GM12878 (cell line): ENCODE measurements around the gene ARHGAP32. TPM values are rescaled to one million over a fixed set of nuclear protein-coding genes. Genes with fewer than 3 reads are reported as not detected.

Source experiments
- ATAC-seq: fragments of 200-7000 bp; cut with Tn5 transposase; 3 replicates; pipeline ENCODE4 v1.9.1; 2020; ENCODE audit warnings: mild to moderate bottlenecking, moderate library complexity
- BruUV-seq: library from RNA; stranded (reverse); fragments of 400-500 nt; replicated peaks from 2 replicates; lab custom pipeline; 2021; lab: Mats Ljungman, UMichigan
- CTCF ChIA-PET: fragments of 300-600 bp; sonication (Branson Sonifier 250); formaldehyde crosslinking; extraction: SDS; loops from one replicate; lab custom pipeline; 2021; ENCODE audit warnings: inconsistent platforms; lab: Yijun Ruan, JAX
- POLR2A ChIA-PET: fragments of 350-600 bp; formaldehyde crosslinking; extraction: SDS; loops from one replicate; lab custom pipeline; 2021; ENCODE audit warnings: inconsistent platforms; lab: Charles Lee
- RAD21 ChIA-PET: fragments of 300-600 bp; sonication (Branson Sonifier 250); formaldehyde crosslinking; loops from one replicate; lab custom pipeline; 2023; ENCODE audit warnings: antibody characterized with exemption; ENCODE audit not compliant: unreplicated experiment; lab: Charles Lee
- SMC1A ChIA-PET: fragments of 300-600 bp; sonication (Branson Sonifier 250); formaldehyde crosslinking; loops from one replicate; lab custom pipeline; 2023; ENCODE audit not compliant: unreplicated experiment, uncharacterized antibody; lab: Charles Lee
- DNase-seq: peaks from one replicate; pipeline ENCODE4 v3.0.0-alpha.2; 2011; ENCODE audit warnings: low read depth, low spot score
- FAIRE-seq: peaks from 3 replicates; lab custom pipeline; 2011; peaks lifted over from hg19 to GRCh38; lab: Jason Lieb, UNC
- H2AFZ ChIP-seq: 2 replicates; pipeline ENCODE4 v1.6.0; 2011; ENCODE audit warnings: low read depth, low read length, control low read depth; ENCODE audit not compliant: control insufficient read depth
- H3K27ac ChIP-seq: 2 replicates; pipeline ENCODE4 v1.5.1; 2011; ENCODE audit warnings: control low read depth; ENCODE audit not compliant: control insufficient read depth, insufficient read depth
- H3K27me3 ChIP-seq, 2 experiments: replicated peaks in 1 of 2; 2 replicates each; pipeline versions ENCODE4 v1.6.0 to v1.6.1; 2011; ENCODE audit warnings: low read length in 1 of 2; ENCODE audit not compliant: control insufficient read depth in 2 of 2, insufficient read depth in 2 of 2
- H3K36me3 ChIP-seq, 2 experiments: 2 replicates each; pipeline ENCODE4 v1.5.1; 2011; ENCODE audit warnings: low read length in 1 of 2; ENCODE audit not compliant: control insufficient read depth in 2 of 2, insufficient read depth in 2 of 2
- H3K4me1 ChIP-seq: 2 replicates; pipeline ENCODE4 v1.6.1; 2011; ENCODE audit warnings: mild to moderate bottlenecking, low read length, moderate library complexity, mixed read lengths; ENCODE audit not compliant: control insufficient read depth, insufficient read depth
- H3K4me2 ChIP-seq: 2 replicates; pipeline ENCODE4 v1.6.0; 2011; ENCODE audit warnings: control low read depth; ENCODE audit not compliant: control insufficient read depth, insufficient read depth
- H3K4me3 ChIP-seq: fragments of 200-600 bp; sonication (generic); 2 replicates; pipeline ENCODE4 v1.5.1; 2016
- H3K79me2 ChIP-seq: 2 replicates; pipeline ENCODE4 v1.6.0; 2011; ENCODE audit warnings: low read length; ENCODE audit not compliant: control insufficient read depth, insufficient read depth
- H3K9ac ChIP-seq: 2 replicates; pipeline ENCODE4 v1.8.0; 2011; ENCODE audit warnings: low read length, control low read depth, mixed read lengths; ENCODE audit not compliant: control insufficient read depth, insufficient read depth
- H3K9me3 ChIP-seq: replicated peaks from 3 replicates; pipeline ENCODE4 v1.5.1; 2011; ENCODE audit warnings: mild to moderate bottlenecking, low read length; ENCODE audit not compliant: control insufficient read depth, insufficient read depth
- H4K20me1 ChIP-seq: 2 replicates; pipeline ENCODE4 v1.6.0; 2011; ENCODE audit not compliant: control insufficient read depth, insufficient read depth
- BACH1 ChIP-seq: fragments of 450-650 bp; IDR thresholded peaks from 2 replicates; pipeline ENCODE4 v1.6.1; 2017; ENCODE audit warnings: mild to moderate bottlenecking, borderline replicate concordance
- CUX1 ChIP-seq: IDR thresholded peaks from 2 replicates; pipeline ENCODE4 v1.6.1; 2012; ENCODE audit warnings: improper control_type of control experiment, low read depth, low read length; ENCODE audit not compliant: insufficient replicate concordance
- DPF2 ChIP-seq: fragments of 450-650 bp; IDR thresholded peaks from 2 replicates; pipeline ENCODE4 v1.6.1; 2017; ENCODE audit warnings: mild to moderate bottlenecking
- IRF4 ChIP-seq: IDR thresholded peaks from 2 replicates; pipeline ENCODE4 v1.6.1; 2011; ENCODE audit warnings: low read depth, low read length
- SMARCA5 ChIP-seq: fragments of 450-650 bp; IDR thresholded peaks from 2 replicates; pipeline ENCODE4 v1.6.1; 2017; ENCODE audit warnings: mild to moderate bottlenecking
- SP1 ChIP-seq: IDR thresholded peaks from one replicate; pipeline ENCODE4 v1.6.1; 2011; ENCODE audit warnings: low read depth, low read length
- STAT3 ChIP-seq: IDR thresholded peaks from 2 replicates; pipeline ENCODE4 v1.6.1; 2011; ENCODE audit warnings: low read depth, low read length, improper control_type of control experiment
- WRNIP1 ChIP-seq: IDR thresholded peaks from 2 replicates; pipeline ENCODE4 v1.6.1; 2011; ENCODE audit warnings: low read depth, low read length, improper control_type of control experiment, borderline replicate concordance
- ZBTB4 ChIP-seq: fragments of 450-650 bp; formaldehyde crosslinking; IDR thresholded peaks from 2 replicates; pipeline ENCODE4 v1.4.0; 2022; ENCODE audit warnings: mild to moderate bottlenecking, moderate library complexity
- ZNF384 ChIP-seq: IDR thresholded peaks from 2 replicates; pipeline ENCODE4 v1.6.1; 2012; ENCODE audit warnings: low read depth, mild to moderate bottlenecking, low read length, improper control_type of control experiment, borderline replicate concordance
- in situ Hi-C: fragments of 300-500 bp; cut with MboI; formaldehyde crosslinking; loops from 9 replicates; pipeline ENCODE4 v1.14.3; 2018; ENCODE audit warnings: mixed read lengths
- intact Hi-C: fragments of 100-400 bp; cut with micrococcal nuclease; formaldehyde crosslinking; loops from one replicate; pipeline ENCODE4 v1.14.2; 2022; ENCODE audit not compliant: unreplicated experiment
- polyA plus RNA-seq, 11 experiments: library from polyadenylated mRNA; depleted of rRNA in 4 of 11; unstranded in 6 of 11; stranded (reverse) in 5 of 11; fragments of >200 nt; fragmentation: Nextera tagmentation in 4 of 11; fragmentation: Illumina TruSeq in 1 of 11; extraction: Ambion mirVana in 4 of 11; extraction: Trizol in 1 of 11; gene quantifications; 1 replicate in 1 of 11; 2 replicates in 10 of 11; pipeline versions ENCODE4 v1.2.1 to v1.2.3, GENCODE V29; 2011 to 2016; ENCODE audit warnings: inconsistent platforms in 2 of 11, missing spikeins in 2 of 11, low read depth in 1 of 11
- total RNA-seq, 4 experiments: library from RNA; depleted of rRNA in 3 of 4; stranded (reverse); fragments of >200 nt in 3 of 4; fragmentation: Illumina TruSeq in 1 of 4; extraction: Trizol in 1 of 4; gene quantifications; 2 replicates each; pipeline versions ENCODE4 v1.2.1 to v1.2.3, GENCODE V29; 2013 to 2021
- TF ChIP-seq, protein P1 (sequence below): fragments of 450-650 bp; IDR thresholded peaks from 2 replicates; pipeline ENCODE4 v1.6.1; 2016; ENCODE audit warnings: mild to moderate bottlenecking, moderate library complexity, borderline replicate concordance

ARHGAP32 gene
- total and polyA plus RNA-seq, 10 of the 15 experiments (the other 5 are each of a cell fraction or from before 2014, with no cell fraction given): under 0.01 to 0.46 (median 0.12) TPM; not detected in 1

DNA sequence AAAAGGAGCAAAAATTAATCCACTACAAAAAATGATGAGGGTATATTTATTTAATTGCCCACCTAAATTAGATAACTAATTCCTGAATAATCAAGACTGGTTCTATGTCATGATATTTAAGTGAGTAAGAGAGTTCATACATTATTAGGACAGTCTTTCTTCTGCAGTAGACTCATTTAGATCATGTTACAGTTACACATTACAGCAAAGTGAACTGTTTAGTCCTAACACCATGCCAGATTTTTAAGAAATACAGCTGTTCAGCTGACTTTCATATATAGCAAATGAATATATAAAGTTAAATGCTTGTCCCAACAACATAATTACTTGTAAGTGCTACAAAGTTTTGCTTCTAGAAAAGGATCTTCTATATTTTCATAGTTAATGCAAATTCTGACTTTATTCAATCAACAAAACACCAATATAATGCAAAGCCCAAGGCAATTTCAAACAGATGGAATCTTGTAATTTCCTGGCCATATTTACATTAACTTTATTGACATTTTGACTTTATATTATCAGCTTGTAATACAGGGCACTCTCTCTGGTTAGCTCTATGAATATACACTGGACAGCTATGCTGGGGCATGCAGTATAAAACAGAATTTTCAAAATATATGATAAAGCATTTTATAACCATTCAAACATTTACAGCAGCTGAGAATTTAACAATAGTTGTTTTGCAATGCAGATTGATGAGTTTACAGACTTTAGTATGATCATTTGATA lies 203.7 kb downstream of the ARHGAP32 start:
- ChIA-PET POLR2A (no interaction called here), SMC1A (interaction anchor here (0.7 kb wide), 1 partner anchor 105 kb away, joined by 3 read pairs; no protein-coding TSS in a partner anchor), RAD21 (interaction anchor here (0.7 kb wide), 1 partner anchor 306 kb away, joined by 3 read pairs; no protein-coding TSS in a partner anchor), CTCF (interaction anchor here (0.7 kb wide), 1 partner anchor 104 kb away, joined by 4 read pairs; no protein-coding TSS in a partner anchor)
- FAIRE-seq: no peak
- no TSS peak for BruUV-seq
- H3K27me3 ChIP-seq: no peaks in the 10 kb centered on the region
- no peaks in the 10 kb centered on the region for H3K4me1 ChIP-seq
- ATAC-seq: no peak
- H3K27ac ChIP-seq: no peak overlapping the region
- H3K9ac ChIP-seq: no peak overlapping the region
- no peaks in the 10 kb centered on the region for H4K20me1 ChIP-seq
- in situ Hi-C loops: no loop called here
- no peak overlapping the region for H3K4me2 ChIP-seq
- H3K4me3 ChIP-seq: no peak overlapping the region
- intact Hi-C loops: no loop called here
- no peak overlapping the region for H2AFZ ChIP-seq
- H3K79me2 ChIP-seq: no peaks in the 10 kb centered on the region
- no peak for DNase-seq
- no peaks in the 10 kb centered on the region for H3K9me3 ChIP-seq
- H3K36me3 ChIP-seq: no peaks in the 10 kb centered on the region
- TF ChIP-seq BACH1 (no peak), IRF4 (no peak), DPF2 (no peak), ZBTB4 (CRISPR knock-in tag) (no peak), SMARCA5 (no peak), STAT3 (no peak), ZNF384 (no peak), CUX1 (no peak), WRNIP1 (no peak), SP1 (no peak)
- TF ChIP-seq, protein P1, sequence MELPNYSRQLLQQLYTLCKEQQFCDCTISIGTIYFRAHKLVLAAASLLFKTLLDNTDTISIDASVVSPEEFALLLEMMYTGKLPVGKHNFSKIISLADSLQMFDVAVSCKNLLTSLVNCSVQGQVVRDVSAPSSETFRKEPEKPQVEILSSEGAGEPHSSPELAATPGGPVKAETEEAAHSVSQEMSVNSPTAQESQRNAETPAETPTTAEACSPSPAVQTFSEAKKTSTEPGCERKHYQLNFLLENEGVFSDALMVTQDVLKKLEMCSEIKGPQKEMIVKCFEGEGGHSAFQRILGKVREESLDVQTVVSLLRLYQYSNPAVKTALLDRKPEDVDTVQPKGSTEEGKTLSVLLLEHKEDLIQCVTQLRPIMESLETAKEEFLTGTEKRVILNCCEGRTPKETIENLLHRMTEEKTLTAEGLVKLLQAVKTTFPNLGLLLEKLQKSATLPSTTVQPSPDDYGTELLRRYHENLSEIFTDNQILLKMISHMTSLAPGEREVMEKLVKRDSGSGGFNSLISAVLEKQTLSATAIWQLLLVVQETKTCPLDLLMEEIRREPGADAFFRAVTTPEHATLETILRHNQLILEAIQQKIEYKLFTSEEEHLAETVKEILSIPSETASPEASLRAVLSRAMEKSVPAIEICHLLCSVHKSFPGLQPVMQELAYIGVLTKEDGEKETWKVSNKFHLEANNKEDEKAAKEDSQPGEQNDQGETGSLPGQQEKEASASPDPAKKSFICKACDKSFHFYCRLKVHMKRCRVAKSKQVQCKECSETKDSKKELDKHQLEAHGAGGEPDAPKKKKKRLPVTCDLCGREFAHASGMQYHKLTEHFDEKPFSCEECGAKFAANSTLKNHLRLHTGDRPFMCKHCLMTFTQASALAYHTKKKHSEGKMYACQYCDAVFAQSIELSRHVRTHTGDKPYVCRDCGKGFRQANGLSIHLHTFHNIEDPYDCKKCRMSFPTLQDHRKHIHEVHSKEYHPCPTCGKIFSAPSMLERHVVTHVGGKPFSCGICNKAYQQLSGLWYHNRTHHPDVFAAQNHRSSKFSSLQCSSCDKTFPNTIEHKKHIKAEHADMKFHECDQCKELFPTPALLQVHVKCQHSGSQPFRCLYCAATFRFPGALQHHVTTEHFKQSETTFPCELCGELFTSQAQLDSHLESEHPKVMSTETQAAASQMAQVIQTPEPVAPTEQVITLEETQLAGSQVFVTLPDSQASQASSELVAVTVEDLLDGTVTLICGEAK: no peak
